HG02973 (cell line): ENCODE data around the gene MAPK1IP1L.
"Not testable (repeated sequence)": the region's sequence is repeated elsewhere in the genome, so short reads cannot be mapped to it uniquely, and the experiment has no call there.

ENCODE experiments used
- ATAC-seq: cut with Tn5 transposase; IDR thresholded peaks from one replicate; pipeline ENCODE4 v1.9.1; 2021; ENCODE audit warnings: moderate library complexity; ENCODE audit not compliant: unreplicated experiment

The MAPK1IP1L gene

DNA sequence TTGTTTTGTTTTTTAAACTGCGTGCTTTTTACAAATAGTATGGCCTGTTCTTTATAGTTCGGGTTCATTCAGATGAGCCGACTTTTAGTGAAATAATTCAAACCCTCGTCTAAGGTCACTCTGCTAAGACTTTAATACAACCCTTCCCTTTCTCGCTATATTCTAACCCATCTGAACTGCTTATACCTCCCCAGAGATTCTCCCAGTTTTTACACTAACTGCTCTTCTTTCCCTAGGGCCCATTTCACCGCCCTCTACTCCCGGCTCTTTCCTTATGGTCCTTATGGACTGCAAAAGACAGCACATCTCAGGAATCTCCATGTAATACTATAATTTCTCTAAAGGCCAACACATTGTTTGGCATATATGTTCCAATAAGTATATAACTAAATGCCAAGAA, 2.1 kb downstream of the MAPK1IP1L start:
- no peak for ATAC-seq

GRCh38 chr14:55054098-55054497, 2.7 kb downstream of the MAPK1IP1L start:
- no peak for ATAC-seq

DNA sequence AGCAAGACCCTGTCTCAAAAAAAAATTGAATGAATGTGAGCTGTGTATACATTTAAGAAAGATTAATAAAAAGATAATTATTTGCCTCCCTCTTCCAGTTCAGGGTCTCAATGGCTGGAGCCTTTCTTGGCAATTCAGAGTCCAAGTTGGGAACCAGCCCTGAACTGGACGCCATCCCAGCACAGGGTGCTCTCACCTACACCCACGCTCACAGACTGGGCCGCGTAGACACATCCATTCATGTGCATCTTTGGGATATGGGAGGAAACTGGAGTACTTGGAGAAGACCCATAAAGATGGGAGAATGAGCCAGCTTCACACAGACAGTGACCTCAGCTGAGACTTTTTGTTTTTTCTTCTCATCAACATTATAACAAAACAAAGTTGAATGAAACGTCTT, 6.5 kb downstream of the MAPK1IP1L start:
- no peak for ATAC-seq

- ATAC-seq, result no peak
These were observed 7.9 kb downstream of the MAPK1IP1L start for GRCh38 chr14:55059333-55059732.

DNA sequence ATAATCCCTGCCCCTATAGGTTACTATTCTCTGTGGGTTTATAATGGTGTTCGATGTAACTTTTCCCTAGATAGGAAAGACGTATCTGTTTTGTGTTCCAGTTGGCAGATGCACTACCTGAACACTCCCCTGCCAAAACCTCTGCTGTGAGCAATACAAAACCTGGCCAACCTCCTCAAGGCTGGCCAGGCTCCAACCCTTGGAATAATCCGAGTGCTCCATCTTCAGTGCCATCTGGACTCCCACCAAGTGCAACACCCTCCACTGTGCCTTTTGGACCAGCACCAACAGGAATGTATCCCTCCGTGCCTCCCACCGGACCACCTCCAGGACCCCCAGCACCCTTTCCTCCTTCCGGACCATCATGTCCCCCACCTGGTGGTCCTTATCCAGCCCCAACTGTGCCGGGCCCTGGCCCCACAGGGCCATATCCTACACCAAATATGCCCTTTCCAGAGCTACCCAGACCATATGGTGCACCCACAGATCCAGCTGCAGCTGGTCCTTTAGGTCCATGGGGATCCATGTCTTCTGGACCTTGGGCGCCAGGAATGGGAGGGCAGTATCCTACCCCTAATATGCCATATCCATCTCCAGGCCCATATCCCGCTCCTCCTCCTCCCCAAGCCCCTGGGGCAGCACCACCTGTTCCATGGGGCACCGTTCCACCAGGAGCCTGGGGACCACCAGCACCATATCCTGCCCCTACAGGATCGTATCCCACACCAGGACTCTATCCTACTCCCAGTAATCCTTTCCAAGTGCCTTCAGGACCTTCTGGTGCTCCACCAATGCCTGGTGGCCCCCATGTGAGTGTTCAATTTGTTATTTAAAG, 11.3 kb downstream of the MAPK1IP1L start:
- ATAC-seq, result no peak

DNA sequence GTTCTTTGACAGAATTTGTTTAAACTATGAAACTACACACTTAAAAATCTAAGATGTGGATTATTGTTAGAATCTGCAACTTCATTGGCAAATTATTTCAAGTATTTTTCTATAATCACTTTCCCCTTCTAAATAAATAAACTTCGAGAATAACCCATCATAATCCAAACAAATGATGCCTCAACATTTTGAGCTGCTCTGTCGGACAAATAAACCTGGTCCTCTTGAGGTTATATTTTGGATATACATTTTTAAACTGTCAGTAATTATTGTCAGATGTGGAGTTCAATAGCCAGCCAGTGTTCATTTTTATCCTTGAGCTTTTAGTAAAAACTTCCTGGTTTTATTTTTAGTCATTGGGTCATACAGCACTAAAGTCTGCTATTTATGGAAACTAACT, 13.4 kb downstream of the MAPK1IP1L start:
- not testable (repeated sequence) for ATAC-seq

- ATAC-seq, result no peak
These were observed 14.0 kb downstream of the MAPK1IP1L start for GRCh38 chr14:55065411-55065810.

- no peak for ATAC-seq
These were observed 14.8 kb downstream of the MAPK1IP1L start for GRCh38 chr14:55066223-55066622.

GRCh38 chr14:55070981-55071411, 19.5 kb downstream of the MAPK1IP1L start:
- ATAC-seq, result no peak

GRCh38 chr14:55071870-55072640, 20.6 kb downstream of the MAPK1IP1L start:
- peak; percentile 58 for ATAC-seq

GRCh38 chr14:55073856-55074255, 22.4 kb downstream of the MAPK1IP1L start:
- no peak for ATAC-seq

DNA sequence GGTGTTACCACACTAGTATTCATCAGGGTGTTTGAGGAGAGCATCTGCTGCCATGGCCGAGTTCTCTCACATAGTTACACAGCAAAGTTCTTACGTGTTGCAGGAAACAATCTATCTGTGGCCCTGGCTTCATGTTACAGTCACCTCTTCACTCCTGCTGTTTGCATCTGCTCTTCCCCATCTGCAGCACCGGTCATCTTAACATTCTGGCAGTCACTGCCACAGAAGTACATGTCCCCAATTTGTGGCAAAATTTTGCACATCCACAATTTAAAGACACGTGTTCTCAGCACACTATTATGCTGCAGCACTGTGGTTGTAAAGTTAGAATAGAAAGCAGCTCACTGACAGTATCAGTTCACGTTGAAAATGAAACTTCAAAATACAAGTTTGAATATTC, 23.2 kb downstream of the MAPK1IP1L start:
- peak; percentile 36 for ATAC-seq

- ATAC-seq, result no peak
These were observed 24.3 kb downstream of the MAPK1IP1L start for GRCh38 chr14:55075628-55076175.

GRCh38 chr14:55077170-55078151, 26.0 kb downstream of the MAPK1IP1L start:
- ATAC-seq, result peak; percentile 38

DNA sequence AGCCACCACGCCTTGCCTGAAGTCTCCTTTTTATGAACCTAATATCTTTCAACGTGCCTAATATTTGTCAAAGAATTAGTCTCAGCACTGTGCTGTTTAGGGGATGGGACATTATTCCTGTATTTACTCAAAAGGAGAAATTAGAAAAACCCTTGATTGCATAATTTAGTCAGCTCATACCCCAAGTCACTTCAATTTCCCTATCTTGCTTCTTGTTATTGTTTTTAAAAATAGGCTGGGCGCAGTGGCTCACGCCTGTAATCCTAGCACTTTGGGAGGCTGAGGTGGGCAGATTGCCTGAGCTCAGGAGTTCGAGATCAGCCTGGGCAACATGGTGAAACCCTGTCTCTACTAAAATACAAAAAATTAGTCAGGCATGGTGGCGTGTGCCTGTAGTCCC, 28.5 kb downstream of the MAPK1IP1L start:
- ATAC-seq, result not testable (repeated sequence)

DNA sequence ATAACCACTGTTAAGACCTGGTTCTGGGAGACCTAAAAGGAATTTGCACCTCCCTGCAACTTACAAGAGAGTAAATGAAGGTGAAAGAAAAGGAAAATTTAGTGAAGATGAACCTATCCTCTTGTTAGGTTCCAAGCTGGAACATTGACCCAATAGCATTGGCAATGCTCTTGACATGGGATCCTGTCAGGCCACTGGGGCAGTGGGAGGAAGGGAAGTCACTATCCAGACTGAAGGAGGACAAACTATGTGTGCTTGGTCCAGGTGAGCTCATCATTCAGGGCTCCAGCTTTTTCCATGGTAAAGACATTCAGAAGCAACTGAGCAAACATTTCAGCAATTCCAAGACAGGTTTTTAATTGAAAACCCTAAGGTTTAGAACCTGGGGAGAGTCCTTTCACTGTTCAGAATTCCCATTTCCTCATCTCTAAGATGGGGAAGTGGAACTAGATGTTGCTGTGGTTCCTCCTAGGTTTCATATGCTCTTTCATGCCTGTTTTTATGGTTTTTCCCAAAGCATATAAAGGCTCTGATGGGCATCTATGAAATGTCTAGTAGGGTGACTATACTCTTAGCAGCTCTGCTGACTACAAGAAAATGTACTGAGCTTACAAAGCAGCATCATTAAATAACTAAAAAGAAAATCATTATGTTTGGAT, 33.1 kb downstream of the MAPK1IP1L start:
- ATAC-seq, result no peak

- no peak for ATAC-seq
These were observed 33.7 kb downstream of the MAPK1IP1L start for GRCh38 chr14:55085060-55085660.

DNA sequence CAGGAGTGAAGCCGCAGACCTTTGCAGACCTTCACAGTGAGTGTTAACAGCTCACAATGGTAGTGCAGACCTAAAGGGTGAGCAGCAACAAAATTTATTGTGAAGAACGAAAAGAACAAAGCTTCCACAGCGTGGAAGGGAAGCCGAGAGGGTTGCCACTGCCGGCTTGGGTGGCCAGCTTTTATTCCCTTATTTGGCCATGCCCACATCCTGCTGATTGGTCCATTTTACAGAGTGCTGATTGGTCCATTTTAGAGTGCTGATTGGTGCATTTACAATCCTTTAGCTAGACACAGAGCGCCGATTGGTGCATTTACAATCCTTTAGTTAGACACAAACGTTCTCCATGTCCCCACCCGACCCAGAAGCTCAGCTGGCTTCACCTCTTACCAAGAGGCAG, 35.5 kb downstream of the MAPK1IP1L start:
- ATAC-seq, result no peak

DNA sequence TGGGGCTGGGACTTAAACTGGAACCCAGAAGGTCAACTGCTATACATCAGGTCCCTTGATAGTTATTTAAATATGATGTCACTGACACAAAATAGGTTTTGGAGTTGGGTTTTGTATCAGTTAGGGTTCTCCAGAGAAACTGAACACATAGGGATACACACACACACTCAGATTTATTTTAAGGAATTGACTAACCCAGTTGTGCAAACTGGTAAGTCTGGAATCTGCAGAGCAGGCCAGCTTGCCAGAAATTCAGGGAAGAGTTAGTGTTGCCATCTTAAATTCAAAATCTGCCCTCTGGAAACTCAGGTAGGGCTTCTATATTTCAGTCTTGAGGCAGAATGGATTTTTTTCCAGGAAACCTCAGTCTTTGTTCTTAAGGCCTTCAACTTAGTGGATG, 36.9 kb downstream of the MAPK1IP1L start:
- no peak for ATAC-seq

- no peak for ATAC-seq
These were observed 40.9 kb downstream of the MAPK1IP1L start for GRCh38 chr14:55092341-55092740.
